GM23248 (cell line): Measurements from ENCODE around the gene DCDC2.
"Not testable (repeated sequence)": the region's sequence is repeated elsewhere in the genome, so short reads cannot be mapped to it uniquely, and the experiment has no call there.

Experiments
- EZH2 ChIP-seq: fragments of 200-600 bp; sonication (generic); IDR thresholded peaks from 2 replicates; pipeline ENCODE4 v1.6.1; 2018; ENCODE audit warnings: antibody characterized with exemption, mild to moderate bottlenecking; ENCODE audit not compliant: insufficient read depth, poor library complexity, severe bottlenecking
- EZH2phosphoT487 ChIP-seq: fragments of 200-600 bp; sonication (generic); IDR thresholded peaks from 2 replicates; pipeline ENCODE4 v1.6.1; 2018; ENCODE audit warnings: antibody characterized with exemption, moderate library complexity, mild to moderate bottlenecking, low read depth; ENCODE audit not compliant: insufficient read depth

- TF ChIP-seq EZH2phosphoT487, EZH2: not testable (repeated sequence)
These were observed 4.5 kb upstream of the DCDC2 start for GRCh38 chr6:24362363-24362762.
